IMR-90 (cell line): ENCODE data around the gene FAM53B.

ENCODE experiments used
- NFE2L2 ChIP-seq: fragments of 150-350 bp; IDR thresholded peaks from 2 replicates; pipeline ENCODE4 v1.6.1; 2016; ENCODE audit warnings: low read depth, mild to moderate bottlenecking, low read length
- POLR2A ChIP-seq: IDR thresholded peaks from 2 replicates; pipeline ENCODE4 v1.6.1; 2012; ENCODE audit warnings: mild to moderate bottlenecking, low read depth, low read length
- TF ChIP-seq, protein P1 (sequence below): conservative IDR thresholded peaks from 2 replicates; pipeline ENCODE4 v1.5.1; 2012; ENCODE audit warnings: mild to moderate bottlenecking, low read depth, low read length, improper control_type of control experiment

DNA sequence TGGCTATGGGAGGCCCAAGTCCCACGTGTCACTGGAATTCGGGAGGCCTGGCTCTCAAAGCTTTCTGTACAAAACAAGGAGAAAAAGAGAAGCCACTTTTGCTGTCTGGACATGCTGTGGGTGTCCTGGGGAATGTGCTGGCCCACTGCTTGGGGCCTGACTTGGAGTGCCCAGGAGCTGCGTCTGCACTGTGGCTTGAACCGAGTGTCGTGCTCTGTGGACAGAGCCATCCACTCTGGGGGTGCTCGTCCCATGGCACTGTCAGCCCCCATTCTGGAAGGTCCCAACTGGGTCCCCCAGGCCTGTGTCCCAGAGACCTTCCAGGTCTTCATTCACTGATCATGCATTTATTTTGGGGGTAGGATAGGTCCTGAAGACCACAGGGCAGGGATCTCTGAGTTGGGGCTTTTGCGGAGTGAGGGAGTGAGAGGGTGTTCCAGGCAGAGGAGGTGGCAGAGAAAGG, 144.6 kb downstream of the FAM53B start:
- TF ChIP-seq, protein P1, sequence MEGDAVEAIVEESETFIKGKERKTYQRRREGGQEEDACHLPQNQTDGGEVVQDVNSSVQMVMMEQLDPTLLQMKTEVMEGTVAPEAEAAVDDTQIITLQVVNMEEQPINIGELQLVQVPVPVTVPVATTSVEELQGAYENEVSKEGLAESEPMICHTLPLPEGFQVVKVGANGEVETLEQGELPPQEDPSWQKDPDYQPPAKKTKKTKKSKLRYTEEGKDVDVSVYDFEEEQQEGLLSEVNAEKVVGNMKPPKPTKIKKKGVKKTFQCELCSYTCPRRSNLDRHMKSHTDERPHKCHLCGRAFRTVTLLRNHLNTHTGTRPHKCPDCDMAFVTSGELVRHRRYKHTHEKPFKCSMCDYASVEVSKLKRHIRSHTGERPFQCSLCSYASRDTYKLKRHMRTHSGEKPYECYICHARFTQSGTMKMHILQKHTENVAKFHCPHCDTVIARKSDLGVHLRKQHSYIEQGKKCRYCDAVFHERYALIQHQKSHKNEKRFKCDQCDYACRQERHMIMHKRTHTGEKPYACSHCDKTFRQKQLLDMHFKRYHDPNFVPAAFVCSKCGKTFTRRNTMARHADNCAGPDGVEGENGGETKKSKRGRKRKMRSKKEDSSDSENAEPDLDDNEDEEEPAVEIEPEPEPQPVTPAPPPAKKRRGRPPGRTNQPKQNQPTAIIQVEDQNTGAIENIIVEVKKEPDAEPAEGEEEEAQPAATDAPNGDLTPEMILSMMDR = no peak
- TF ChIP-seq POLR2A (no peak), NFE2L2 (no peak)
